ENCODE measurements around the gene PSG7. TPM values are rescaled to one million over a fixed set of nuclear protein-coding genes. Genes with fewer than 3 reads are reported as not detected.
"Not testable (repeated sequence)": the region's sequence is repeated elsewhere in the genome, so short reads cannot be mapped to it uniquely, and the experiment has no call there.

Gene PSG7
- total RNA-seq, 1 donor from 2014 or later, result not detected

DNA sequence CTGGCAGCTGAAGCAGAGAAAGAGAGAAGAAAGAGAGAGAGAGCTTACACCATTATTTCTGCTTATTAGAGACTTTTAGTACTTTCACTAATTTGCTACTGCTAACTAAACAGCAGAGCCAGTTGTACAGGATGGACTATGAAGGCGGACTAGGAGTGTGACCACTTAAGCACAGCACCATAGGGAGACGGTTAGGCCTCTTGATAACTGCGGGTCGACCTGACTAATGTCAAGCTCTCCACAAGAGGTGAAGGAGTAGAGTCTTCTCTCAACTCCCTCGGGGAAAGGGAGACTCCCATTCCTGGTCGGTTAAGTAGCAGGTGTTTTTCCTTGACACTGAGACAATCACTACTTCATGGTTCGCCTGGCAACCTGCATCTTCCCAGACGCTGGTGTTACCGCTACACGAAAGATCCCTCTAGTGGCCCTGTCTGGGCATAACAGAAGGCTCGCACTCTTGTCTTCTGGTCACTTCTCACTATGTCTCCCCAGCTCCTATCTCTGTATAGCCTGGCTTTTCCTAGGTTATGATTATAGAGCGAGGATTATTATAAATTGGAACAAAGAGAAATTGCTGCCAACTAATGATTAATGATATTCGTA, 5.3 kb upstream of the PSG7 start:
- Mint-ChIP-seq H3K4me3 (ENCODE audit: unreplicated experiment) (no peak overlapping the region), H3K4me1 (ENCODE audit: low read depth, unreplicated experiment) (no peaks in the 10 kb centered on the region), H3K9me3 (ENCODE audit: unreplicated experiment) (peaks cover under 1% of the 10 kb centered on the region), H3K27ac (ENCODE audit: unreplicated experiment) (no peak overlapping the region), H3K36me3 (ENCODE audit: unreplicated experiment) (no peaks in the 10 kb centered on the region), H3K27me3 (ENCODE audit: unreplicated experiment) (peaks cover 2% of the 10 kb centered on the region)
- DNase-seq, result peak; percentile 63
- TF ChIP-seq, protein P1, sequence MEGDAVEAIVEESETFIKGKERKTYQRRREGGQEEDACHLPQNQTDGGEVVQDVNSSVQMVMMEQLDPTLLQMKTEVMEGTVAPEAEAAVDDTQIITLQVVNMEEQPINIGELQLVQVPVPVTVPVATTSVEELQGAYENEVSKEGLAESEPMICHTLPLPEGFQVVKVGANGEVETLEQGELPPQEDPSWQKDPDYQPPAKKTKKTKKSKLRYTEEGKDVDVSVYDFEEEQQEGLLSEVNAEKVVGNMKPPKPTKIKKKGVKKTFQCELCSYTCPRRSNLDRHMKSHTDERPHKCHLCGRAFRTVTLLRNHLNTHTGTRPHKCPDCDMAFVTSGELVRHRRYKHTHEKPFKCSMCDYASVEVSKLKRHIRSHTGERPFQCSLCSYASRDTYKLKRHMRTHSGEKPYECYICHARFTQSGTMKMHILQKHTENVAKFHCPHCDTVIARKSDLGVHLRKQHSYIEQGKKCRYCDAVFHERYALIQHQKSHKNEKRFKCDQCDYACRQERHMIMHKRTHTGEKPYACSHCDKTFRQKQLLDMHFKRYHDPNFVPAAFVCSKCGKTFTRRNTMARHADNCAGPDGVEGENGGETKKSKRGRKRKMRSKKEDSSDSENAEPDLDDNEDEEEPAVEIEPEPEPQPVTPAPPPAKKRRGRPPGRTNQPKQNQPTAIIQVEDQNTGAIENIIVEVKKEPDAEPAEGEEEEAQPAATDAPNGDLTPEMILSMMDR (IDR thresholded peaks at IDR 0.05; ENCODE audit: partially characterized antibody, unreplicated experiment), result peak; percentile 78

DNA sequence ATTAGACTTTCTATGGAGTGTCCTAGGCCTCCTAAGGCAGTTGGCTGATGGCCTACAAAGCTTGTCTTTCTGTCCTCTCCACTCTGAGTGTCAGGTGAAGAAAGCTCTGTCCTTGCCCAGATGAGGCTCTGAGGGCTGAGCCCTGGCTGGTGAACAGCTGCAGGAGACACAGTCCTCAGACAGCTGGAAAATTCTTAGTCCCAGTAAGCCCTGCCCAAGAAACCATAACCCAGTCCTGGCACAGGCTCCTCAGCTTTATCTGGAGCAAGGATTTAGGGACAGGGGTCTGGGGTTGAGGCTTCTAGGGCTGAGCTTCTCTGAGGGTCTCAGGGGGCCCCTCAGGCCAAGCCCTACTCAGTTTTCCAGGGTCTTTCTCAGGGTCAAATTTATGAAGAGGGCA, 2.3 kb downstream of the PSG7 start:
- not testable (repeated sequence) for H3K36me3 Mint-ChIP-seq (ENCODE audit: unreplicated experiment); H3K4me1 Mint-ChIP-seq (ENCODE audit: low read depth, unreplicated experiment); H3K4me3 Mint-ChIP-seq (ENCODE audit: unreplicated experiment); DNase-seq; H3K27me3 Mint-ChIP-seq (ENCODE audit: unreplicated experiment); H3K27ac Mint-ChIP-seq (ENCODE audit: unreplicated experiment); H3K9me3 Mint-ChIP-seq (ENCODE audit: unreplicated experiment)

GRCh38 chr19:42934183-42934582, 2.8 kb downstream of the PSG7 start:
- not testable (repeated sequence) for DNase-seq; H3K4me3 Mint-ChIP-seq (ENCODE audit: unreplicated experiment); H3K27ac Mint-ChIP-seq (ENCODE audit: unreplicated experiment); H3K36me3 Mint-ChIP-seq (ENCODE audit: unreplicated experiment); H3K27me3 Mint-ChIP-seq (ENCODE audit: unreplicated experiment); H3K4me1 Mint-ChIP-seq (ENCODE audit: low read depth, unreplicated experiment); H3K9me3 Mint-ChIP-seq (ENCODE audit: unreplicated experiment)

- not testable (repeated sequence) for H3K27me3 Mint-ChIP-seq (ENCODE audit: unreplicated experiment); H3K9me3 Mint-ChIP-seq (ENCODE audit: unreplicated experiment); H3K4me1 Mint-ChIP-seq (ENCODE audit: low read depth, unreplicated experiment); H3K27ac Mint-ChIP-seq (ENCODE audit: unreplicated experiment); H3K4me3 Mint-ChIP-seq (ENCODE audit: unreplicated experiment); DNase-seq; H3K36me3 Mint-ChIP-seq (ENCODE audit: unreplicated experiment)
These were observed 3.6 kb downstream of the PSG7 start for GRCh38 chr19:42933412-42933811.

DNA sequence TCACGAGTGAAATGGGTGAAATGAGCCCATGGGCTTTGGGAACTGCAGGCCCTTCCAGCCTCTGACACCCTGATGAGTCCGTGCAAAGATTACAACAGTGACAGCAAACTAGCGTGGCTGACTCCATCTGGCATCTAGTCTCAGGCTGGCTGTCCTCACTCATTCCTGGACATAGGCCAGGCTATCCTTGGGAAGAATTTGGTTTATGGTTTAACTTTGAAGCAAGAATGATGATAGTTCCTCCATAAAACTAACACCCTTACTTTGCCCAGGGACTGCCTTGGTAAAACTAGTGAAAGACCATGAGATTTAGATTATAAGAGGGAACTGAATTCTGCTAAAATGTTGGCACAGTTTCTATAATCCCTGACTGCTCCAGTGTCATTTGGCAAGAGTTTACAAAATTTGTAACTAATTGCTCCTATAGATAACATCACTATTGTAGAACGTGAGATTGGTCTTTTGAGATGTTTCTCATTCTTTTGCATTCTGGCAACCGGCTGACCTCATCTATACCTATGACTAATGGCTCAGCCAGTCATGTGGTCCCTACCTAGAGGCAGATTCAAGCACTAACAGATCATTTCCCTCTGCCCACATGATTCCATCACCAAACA, 4.4 kb downstream of the PSG7 start:
- H3K4me3 Mint-ChIP-seq (ENCODE audit: unreplicated experiment); H3K4me1 Mint-ChIP-seq (ENCODE audit: low read depth, unreplicated experiment); H3K9me3 Mint-ChIP-seq (ENCODE audit: unreplicated experiment); H3K27ac Mint-ChIP-seq (ENCODE audit: unreplicated experiment); H3K36me3 Mint-ChIP-seq (ENCODE audit: unreplicated experiment); H3K27me3 Mint-ChIP-seq (ENCODE audit: unreplicated experiment); DNase-seq: not testable (repeated sequence)

DNA sequence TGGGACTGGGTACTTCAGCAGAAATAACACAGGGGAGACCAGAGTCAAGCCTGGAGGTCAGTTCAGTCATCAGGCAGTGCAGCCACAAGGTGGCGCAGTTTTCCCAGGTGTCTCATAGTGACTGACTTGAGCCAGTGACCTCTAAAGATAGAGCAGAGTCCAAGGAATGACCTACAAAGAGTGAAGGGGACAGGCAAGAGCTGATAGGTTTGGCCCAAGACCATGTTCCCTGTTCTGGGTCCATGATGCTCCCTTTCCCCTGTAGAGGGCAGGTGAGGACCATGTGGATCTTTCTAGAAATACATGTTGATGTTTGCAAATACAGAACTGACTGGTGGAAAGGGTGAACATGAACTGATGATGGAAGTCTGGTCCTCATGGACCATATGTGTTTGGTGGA, 6.8 kb downstream of the PSG7 start:
- H3K4me3 Mint-ChIP-seq (ENCODE audit: unreplicated experiment); H3K9me3 Mint-ChIP-seq (ENCODE audit: unreplicated experiment); H3K4me1 Mint-ChIP-seq (ENCODE audit: low read depth, unreplicated experiment); H3K27me3 Mint-ChIP-seq (ENCODE audit: unreplicated experiment); H3K36me3 Mint-ChIP-seq (ENCODE audit: unreplicated experiment); H3K27ac Mint-ChIP-seq (ENCODE audit: unreplicated experiment): not testable (repeated sequence)
- TF ChIP-seq, protein P1 (IDR thresholded peaks at IDR 0.05; ENCODE audit: partially characterized antibody, unreplicated experiment), result peak; percentile 61
- DNase-seq, result peak; percentile 78

DNA sequence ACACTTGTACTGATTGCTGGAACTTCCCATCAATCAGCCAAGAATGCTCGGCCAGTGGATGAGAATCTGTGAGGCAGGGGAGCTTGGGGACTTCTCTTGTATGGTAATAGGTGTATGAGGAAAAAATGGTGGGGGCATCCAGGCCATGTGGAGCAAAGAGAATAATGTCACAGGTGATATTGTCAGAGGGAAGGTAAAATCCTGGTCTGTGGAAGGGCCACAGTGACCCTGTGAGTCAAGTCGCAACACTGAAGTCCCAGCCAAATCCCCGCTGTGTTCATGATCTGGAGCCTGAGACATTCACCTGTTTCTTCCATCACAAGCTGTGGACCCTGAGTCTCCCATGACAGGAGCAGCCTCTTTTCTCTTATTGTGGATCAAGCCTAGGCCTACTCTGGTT, 8.1 kb downstream of the PSG7 start:
- no peaks in the 10 kb centered on the region for H3K9me3 Mint-ChIP-seq (ENCODE audit: unreplicated experiment)
- TF ChIP-seq, protein P1 (IDR thresholded peaks at IDR 0.05; ENCODE audit: partially characterized antibody, unreplicated experiment), result no peak
- no peak for DNase-seq
- no peaks in the 10 kb centered on the region for H3K4me1 Mint-ChIP-seq (ENCODE audit: low read depth, unreplicated experiment)
- no peak overlapping the region for H3K4me3 Mint-ChIP-seq (ENCODE audit: unreplicated experiment)
- peaks cover 5% of the 10 kb centered on the region for H3K27me3 Mint-ChIP-seq (ENCODE audit: unreplicated experiment)
- H3K36me3 Mint-ChIP-seq (ENCODE audit: unreplicated experiment), result no peaks in the 10 kb centered on the region
- H3K27ac Mint-ChIP-seq (ENCODE audit: unreplicated experiment), result no peak overlapping the region
